Left renal pelvis (tissue), 4 donors: ENCODE measurements around the gene FAM43B. TPM values are rescaled to one million over a fixed set of nuclear protein-coding genes. Genes with fewer than 3 reads are reported as not detected.

Experiments
- DNase-seq, 4 donors: peaks; one replicate each; pipeline ENCODE4 v3.0.0-alpha.2; 2013; ENCODE audit warnings: low read depth in 4 of 4, low spot score in 3 of 4
- polyA plus RNA-seq, 4 donors: library from polyadenylated mRNA; unstranded; fragments of 120-200 nt; gene quantifications; one replicate each; pipeline ENCODE4 v1.2.1, GENCODE V29; 2013; ENCODE audit not compliant: insufficient read length in 4 of 4

The FAM43B gene
- polyA plus RNA-seq, 4 donors = 1.3 to 2.1 (median 1.5) TPM

DNA sequence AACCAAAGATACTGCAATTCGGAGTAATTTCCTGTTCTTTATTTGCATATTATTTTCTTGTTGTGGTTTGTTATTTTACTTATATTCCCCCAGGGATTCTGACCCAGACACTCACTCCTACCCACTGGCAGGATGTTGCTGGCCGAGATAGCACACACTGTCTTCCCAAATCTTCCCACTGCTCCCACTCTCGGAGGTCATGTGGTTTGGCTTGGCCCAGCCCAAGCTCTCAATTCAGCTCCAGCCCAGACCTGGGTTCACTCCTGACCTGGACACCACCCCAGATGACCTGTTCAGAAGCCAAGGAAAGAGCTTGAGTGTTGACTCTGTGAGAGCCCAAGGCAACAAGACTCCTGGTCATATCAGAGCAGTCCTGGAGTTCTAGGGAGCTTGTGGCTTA lies 1.2 kb upstream of the FAM43B start:
- DNase-seq = no peak

DNA sequence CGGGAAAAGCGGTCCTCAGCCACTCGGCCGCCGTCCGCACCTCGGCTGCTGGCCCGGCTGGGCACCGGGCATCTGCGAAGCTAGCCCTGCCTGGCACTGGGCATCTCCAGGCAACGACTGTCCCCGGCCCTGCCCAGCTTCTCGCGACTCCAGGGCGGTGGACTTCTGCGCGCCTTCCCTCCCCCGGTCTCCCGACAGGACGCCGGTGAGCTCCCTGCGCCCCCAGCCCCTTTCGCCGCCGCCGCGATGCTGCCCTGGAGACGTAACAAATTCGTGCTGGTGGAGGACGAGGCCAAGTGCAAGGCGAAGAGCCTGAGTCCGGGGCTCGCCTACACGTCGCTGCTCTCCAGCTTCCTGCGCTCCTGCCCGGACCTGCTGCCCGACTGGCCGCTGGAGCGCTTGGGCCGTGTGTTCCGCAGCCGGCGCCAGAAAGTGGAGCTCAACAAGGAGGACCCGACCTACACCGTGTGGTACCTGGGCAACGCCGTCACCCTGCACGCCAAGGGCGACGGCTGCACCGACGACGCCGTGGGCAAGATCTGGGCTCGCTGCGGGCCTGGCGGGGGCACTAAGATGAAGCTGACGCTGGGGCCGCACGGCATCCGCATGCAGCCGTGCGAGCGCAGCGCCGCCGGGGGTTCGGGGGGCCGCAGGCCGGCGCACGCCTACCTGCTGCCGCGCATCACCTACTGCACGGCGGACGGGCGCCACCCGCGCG lies 514 bp downstream of the FAM43B start:
- no peak for DNase-seq

DNA sequence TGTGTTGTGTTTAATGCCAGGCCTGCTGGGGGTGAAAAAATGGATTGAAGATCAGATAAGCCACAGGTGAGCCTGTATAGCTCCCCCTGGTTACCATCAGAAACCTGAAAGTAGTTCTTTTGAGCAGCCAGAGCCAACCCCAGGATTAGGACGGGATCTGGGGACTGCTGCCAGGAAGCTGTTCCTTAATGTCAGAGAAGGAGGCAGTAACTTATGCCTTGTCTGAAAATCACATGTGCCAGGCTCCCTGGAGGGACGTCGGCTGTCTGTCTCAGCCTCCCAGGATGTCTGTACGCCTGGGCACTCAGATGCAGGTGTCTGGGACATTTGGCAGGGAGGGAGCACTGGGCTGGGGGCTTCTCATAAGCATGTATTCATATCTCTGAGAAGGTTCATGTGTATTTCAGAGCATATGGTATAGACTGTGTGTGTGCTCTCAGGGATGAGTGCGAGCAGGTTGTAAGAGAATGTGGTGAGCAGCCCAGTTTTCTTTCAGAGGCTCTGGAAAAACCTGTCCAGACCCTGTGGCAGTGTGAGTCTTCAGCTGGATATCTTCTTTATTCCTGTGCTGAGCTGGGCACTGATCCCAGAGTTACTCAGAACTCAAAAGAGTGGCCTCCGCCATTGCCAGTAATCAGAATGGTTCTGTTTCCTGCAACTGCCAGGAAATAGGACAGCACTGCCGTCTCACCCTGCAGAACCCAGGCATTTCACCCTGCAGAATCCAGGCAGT lies 2.8 kb downstream of the FAM43B start:
- DNase-seq = no peak

DNA sequence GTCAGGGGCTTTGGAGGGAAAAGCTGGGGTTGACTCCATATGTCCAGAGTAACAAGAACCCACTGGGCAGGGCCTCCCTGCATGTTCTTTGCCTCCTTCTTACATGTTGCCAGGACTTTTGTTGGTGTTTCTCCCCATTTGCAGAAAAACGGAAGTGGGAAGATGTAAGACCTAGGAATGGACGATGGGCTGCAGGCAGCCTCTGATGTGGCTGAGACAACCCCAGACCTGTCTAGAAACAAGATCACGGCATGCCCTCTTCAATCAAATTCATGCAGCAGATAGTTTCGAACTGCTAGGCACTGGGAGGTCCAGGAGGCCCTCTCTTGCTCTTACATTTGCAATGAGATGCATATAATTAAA lies 3.4 kb downstream of the FAM43B start:
- DNase-seq = no peak

DNA sequence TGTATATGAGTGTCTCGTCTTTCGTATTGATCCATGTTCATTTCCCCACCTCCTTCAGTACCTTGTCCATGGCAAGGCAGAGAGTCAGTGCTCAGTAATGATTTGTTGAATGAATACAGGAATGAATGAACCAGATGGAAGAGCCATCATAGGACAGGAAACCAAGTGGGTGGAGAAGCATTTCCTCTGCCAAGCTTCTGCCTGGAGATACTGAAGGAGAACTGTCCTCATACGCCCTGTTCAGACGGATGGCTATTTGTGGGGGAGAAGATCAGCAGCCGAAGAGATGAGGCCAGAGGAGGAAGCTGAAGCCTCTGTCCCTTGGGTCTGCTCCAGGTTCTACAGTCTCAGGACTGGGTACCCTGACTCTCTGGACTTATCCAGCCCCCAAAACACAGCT lies 5.8 kb downstream of the FAM43B start:
- DNase-seq = no peak

DNA sequence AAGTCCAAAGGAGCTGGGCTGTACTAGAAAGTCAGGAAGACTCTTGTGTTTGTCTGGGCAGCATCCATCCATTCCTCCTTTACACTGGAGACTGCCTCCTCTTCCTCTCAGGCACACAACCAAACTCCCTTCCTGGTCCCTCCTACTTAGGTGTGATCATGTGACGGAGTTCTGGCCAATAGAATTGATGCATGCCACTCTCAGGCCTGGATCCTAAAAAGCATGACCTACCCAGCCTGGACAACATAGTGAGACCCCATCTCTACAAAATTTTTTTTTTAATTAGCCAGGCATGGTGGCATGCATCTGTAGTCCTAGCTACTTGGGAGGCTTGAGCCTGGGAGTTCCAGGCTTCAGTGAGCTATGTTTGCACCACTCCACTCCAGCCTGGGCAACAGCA lies 8.6 kb downstream of the FAM43B start:
- DNase-seq = no peak

DNA sequence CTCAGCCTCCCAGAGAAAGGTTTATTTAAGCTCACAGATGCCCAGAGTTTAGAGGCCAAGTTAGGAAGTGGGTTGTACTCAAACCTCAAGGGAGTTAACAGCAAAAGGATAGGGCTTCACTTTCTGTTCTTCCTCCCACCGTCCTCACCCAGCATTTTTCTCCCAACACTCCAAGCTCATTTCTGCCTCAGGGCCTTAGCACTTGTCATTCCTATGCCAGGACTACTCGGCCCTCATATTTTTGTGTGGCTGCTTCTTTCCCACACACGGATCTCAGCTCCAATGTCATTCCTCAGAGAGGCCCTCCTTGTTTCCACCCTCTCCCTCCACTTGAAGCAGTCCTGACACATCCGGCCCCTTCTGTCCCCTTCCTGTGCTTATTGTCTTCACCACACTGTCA lies 12.9 kb downstream of the FAM43B start:
- no peak for DNase-seq

DNA sequence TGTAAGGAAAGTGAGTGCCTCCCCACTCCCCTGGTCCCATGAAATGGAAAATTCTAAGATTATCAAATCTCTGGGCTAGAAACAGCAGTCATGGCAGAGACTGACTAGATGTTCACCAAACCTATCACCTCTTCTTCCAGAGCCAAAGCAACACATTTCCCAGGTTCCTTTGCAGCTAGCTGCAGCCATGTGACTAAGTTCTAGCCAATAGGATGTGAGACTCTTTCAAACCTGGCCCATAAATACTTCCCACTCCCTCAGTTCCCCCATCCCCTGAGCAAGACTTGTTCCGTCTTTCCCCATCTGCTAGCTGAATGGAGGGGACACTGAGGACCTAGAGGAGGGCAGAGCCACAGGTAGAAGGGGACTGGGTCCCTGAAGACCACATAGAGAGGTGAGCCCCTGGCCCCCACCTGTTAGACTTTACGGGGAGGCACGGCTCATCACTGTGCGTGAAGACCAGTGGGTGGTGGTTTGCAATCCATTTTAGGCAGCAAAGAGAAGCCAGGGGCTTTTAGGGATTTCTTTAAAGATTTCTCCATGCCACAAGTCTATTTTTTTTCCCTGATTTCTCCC lies 17.2 kb downstream of the FAM43B start:
- no peak for DNase-seq

DNA sequence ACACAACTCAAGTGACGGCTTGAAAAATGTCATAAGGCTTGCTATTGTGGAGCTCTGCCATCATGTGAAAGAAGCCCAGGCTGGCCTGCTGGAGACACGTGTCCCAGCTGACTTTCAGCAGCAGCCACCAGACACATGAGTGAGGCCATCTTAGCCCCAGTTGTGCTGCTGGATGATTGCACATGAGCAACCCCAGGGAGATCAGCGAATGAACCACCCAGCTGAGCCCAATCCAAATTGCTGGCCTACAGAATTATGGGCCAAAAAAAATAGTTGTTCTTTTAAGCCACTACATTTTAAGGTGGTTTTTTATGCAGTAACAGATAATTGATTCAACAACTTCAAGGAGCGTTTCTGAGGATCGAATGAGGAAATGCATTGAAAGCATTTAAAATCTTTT lies 19.1 kb downstream of the FAM43B start:
- no peak for DNase-seq

DNA sequence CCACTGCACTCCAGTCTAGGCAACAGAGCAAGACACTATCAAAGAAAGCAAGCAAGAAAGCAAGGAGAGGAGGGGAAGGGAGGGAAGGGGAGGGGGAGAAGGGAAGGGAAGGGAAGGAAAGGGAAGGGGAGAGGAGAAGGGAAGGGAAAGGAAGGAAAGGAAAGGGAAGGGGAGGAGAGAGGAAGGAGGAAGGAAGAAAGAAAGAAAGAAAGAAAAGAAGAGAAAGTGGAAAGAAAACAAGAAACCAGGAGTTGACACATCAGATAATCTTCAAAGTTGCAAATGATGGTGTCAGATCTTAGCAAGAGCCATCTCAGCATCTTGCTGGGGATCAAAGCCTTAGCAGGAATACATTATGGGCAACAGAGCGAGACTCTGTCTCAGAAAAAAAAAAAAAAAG lies 21.6 kb downstream of the FAM43B start:
- DNase-seq = no peak

DNA sequence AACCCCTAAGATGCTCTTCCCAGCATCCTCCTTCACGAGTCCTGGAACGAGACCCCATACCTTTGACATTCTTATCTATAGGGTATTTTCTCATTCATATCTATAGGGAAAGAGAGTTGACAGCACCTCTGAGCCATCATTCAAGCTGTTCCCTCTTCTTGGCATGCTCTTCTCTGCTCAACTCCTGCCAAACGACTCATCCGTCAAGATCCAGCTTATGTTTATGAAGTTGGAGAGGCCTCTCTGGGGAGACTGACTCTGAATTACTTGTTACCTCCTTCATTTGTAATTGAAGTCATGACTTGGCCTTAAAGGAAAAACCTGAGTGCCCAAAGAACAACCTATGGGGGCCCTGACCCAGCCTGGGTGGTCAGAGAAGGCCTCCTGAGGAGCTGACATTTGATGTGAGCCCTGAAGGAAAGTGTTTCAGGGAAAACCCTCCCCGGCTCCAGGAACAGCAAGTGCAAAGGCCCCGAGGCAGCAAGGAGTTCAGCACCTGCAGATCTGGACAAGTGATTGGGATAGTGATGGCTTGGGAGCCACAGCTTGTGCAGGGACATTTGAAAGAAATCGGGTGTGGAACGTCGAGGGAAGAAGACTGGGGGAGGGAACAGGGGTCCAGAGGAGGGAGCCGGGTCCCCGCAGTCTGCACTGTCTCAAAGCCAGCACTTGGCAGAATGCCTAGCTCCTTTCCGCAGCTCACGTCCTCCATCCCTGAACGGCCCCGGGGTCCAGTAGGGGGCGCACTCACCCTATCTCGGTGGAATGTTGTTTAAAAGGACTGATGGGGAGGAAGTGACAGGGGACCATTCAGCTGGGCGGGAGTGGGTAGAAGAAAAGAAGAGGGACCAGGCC lies 22.5 kb downstream of the FAM43B start:
- peak in 2 of 4 donors; percentile 60 to 71 for DNase-seq

DNA sequence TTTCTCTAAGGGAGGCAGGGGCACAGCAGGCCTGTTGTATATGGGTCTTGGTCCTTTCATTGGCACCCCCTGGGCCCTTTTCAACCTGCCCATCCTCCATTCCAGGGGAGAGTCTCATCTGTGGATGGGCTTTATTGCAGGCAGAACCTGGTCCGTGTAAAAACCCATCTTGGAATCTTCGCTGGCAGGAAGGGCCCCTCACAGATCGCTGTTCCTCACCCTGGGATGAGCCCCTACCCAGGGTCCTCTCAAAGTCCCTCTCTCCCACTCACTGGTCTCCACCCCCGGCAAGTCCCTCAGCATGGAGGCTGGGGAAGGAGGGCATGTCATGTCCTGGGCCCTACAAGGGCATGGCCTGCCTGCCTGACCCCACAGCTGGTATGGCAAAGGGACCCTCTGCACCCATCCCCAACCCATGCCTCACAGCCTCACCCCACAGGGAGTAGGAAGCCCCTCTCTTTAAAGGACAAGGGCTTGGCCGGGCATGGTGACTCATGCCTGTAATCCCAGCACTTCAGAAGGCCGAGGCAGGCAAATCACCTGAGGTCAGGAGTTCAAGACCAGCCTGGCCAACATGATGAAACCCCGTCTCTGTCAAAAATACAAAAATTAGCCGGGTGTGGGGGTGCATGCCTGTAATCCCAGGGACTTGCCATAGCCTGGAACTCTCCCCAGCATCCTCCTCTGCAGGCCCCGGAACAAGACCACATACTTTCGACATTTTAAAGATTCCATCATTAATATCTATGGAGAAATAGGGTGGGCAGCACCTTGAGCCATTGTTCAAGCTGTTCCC lies 23.4 kb downstream of the FAM43B start:
- no peak for DNase-seq

DNA sequence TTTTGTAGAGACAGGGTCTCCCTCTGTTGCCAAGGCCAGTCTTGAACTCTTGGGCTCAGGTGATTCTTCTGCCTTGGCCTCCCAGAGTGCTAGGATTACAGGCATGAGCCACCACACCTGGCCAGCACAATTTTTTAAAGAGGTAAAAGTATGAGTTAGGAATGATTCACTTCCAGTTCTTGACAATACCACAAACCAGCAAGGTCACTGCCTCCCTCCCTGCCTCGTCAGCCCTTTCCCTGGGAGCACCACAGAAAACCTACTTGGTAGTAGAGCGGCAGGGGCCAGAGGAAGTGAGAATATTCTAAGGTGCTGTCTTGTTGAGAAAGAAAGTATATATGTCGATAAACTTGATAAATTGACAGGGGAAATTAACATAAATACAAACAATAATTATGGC lies 25.7 kb downstream of the FAM43B start:
- no peak for DNase-seq

DNA sequence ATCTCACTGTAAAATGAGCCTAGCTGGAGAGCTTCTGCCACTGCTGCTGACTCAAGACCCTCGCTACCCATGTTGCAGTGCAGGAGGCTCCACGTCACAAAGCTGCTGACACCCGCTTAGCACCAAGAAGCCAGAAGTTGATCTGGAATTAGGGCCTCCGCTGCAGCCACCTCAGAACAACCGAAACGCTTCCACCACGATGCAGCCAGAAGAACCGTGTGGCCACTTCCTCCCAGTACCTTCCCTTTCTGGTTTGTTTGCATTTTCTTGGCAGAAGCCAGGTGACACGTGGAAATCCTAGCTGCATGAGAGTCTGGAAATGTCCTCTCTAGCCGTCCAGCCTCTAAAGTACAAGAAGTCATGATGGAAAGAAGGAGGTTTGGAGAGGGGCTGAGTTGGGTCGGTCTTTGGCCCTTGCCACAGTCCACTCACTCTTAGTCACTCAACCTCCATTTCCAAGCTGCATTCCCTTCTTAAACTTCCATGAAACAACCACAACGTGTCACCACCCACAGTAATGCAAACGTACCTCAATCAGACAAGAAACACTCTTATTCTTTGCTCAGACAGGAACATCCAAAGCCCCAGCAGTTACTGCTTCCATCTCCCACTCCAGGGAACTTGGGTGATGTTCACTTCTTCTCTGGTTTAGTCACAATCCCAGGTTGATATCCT lies 26.5 kb downstream of the FAM43B start:
- no peak for DNase-seq

DNA sequence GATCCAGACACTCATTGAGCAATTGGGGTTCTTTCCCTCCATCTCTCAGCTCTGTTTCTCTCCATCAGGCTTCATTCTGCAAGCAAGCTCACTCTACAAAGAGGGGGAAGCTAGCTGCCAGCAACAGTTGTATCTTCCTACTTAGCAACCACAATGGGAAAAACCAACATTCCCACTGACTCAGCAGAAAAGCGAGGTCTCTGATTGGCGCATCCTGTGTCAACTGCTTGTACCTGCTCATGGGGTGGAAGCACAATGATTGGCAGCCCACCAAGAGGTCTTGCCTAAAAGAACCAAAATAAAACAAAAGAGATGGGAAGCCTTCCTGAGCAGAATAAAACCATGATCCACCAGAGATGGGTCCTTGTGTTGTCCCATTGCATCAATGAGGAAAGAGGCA lies 32.5 kb downstream of the FAM43B start:
- no peak for DNase-seq

DNA sequence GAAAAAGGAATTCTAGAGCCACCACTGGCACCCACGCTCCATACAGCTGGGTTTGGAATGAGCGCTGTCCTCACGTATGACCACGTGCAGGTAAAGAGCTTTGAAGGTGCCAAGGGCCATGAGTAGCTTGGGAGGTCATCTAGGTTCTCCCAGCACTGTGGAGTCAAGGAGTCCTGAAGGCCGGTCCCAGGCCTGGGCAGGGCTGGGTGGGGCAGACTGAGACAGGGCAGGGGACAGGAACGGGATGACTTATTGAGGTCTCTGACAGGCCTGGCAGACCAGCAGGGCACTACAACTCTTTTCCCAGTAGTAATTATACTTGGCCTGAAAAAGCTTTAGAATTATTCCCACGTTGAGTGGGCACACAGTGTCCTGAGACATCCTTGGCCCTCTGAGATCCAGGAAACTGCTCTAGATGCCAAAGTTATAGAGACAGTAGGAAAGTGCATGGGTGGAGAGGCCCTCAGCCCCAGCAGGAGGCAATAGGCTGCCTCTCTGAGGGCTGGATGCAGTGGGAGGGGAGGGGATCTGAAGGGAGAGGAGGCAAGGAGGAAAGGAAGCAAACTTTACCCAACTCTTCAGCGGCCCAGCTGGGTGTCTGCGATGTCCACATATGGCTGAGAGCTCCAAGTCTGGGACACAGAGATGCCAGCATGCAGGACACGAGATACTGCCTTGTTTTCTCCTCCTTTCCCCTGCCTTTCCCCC lies 34.7 kb downstream of the FAM43B start:
- no peak for DNase-seq

DNA sequence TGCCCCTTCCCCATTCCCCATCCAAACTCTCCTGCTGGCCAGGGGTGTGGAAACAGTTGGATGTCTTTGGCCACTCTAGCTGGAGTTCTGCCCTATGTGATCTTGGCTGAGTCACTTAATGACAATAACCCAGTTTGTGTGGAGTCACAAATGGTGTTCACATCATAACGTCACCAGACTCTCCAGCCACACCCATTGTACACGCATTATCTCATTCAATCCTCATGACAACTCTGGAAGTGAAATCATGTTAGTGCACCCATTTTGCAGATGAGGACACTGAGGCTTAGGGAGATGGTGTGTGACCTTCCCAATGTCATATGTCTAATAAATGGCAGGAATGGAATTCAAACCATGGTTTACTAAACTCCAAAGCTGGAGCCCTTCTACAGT lies 35.3 kb downstream of the FAM43B start:
- no peak for DNase-seq

DNA sequence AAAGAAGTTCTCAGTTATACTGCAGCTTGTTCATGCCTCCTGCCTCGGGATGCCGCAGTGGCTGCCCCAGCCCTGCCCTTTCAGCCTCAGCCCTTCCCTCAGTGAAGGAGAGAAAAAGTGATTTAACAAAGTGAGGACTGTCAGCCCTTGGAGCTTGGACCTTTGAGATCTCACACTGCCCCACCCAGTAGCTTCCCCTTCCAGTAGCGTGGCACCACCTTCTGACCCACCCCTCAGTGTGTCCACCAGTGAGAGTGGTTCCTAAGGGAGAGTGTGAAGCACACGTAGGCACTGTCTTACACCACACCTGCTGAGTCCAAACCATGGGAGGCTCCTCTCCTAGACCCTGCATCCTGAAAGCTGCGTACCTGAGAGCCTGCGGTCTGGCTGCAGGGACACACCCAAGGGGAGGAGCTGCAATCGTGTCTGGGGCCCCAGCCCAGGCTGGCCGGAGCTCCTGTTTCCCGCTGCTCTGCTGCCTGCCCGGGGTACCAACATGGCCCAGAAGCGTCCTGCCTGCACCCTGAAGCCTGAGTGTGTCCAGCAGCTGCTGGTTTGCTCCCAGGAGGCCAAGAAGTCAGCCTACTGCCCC lies 36.4 kb downstream of the FAM43B start, which contains the start of gene CDA:
TSS of gene CDA (plus strand) at position 464 of the 592 bp plus-strand sequence. CDS start at position 497, 33 bp downstream.
- no peak for DNase-seq
